ENCODE measurements around the gene UQCC2. TPM values are rescaled to one million over a fixed set of nuclear protein-coding genes. Genes with fewer than 3 reads are reported as not detected.

UQCC2 gene
- total RNA-seq, 1 donor: 2.4 TPM

- Histone ChIP-seq H3K27me3 (ENCODE audit: insufficient read depth, low read length) (no peaks in the 10 kb centered on the region), H3K4me1 (ENCODE audit: insufficient read depth, low read length) (no peaks in the 10 kb centered on the region), H3K9me3 (ENCODE audit: low read depth, low read length) (no peaks in the 10 kb centered on the region), H3K4me3 (ENCODE audit: low read length) (no peak overlapping the region)
Observed at GRCh38 chr6:33733709-33734007, 22.2 kb upstream of the UQCC2 start.

DNA sequence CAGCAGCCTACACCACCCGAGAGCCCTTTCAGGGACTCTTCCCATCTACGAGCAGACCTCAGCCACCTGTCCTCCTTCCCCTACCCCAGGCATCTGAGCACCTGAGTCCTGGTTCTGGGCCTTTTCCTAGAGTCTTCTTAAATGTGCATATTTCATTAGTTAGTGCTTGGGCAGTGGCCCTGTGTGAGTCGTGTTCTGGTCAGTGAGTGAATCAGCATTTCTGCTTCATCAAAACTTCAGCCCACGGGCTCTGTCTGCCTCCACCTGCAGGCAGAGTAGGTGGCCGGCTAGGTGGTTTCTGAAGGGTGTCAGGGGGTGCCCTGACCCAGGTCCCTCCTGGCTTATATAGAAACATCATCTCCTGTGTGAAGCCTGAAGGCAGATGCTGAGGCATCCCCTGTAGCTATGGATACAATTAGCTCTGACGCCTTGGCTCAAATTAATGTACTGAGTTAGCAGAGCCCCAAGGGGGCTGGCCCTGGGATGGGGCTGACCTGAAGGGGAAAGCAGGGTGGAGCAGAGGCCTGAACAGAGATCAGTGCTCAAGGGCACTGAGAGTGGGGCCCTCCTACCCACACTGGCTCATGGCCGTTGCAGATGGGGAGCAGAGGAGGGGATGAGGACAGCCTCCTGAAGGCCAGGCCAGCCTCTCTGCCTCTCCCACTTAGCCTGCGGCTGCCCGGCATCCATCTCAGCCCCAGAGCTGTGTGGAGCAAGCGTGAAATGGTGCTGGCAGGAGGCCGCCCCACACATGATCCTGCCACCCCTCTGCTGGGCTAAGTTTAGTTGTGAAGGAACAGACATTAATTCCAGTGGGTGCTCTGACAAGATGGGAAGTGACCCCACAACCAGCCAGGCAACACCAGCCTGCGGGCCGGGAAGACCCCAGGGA, 21.6 kb upstream of the UQCC2 start:
- no peak overlapping the region for H3K4me3 ChIP-seq (ENCODE audit: low read length)
- H3K27me3 ChIP-seq (ENCODE audit: insufficient read depth, low read length): no peaks in the 10 kb centered on the region
- no peaks in the 10 kb centered on the region for H3K9me3 ChIP-seq (ENCODE audit: low read depth, low read length)
- H3K4me1 ChIP-seq (ENCODE audit: insufficient read depth, low read length): no peaks in the 10 kb centered on the region

- H3K27me3 ChIP-seq (ENCODE audit: insufficient read depth, low read length): no peaks in the 10 kb centered on the region
- H3K9me3 ChIP-seq (ENCODE audit: low read depth, low read length): no peaks in the 10 kb centered on the region
- no peaks in the 10 kb centered on the region for H3K4me1 ChIP-seq (ENCODE audit: insufficient read depth, low read length)
- H3K4me3 ChIP-seq (ENCODE audit: low read length): no peak overlapping the region
Observed at GRCh38 chr6:33732385-33732784, 20.9 kb upstream of the UQCC2 start.

GRCh38 chr6:33731751-33732282, 20.3 kb upstream of the UQCC2 start:
- no peaks in the 10 kb centered on the region for H3K27me3 ChIP-seq (ENCODE audit: insufficient read depth, low read length)
- no peaks in the 10 kb centered on the region for H3K9me3 ChIP-seq (ENCODE audit: low read depth, low read length)
- H3K4me3 ChIP-seq (ENCODE audit: low read length): no peak overlapping the region
- no peaks in the 10 kb centered on the region for H3K4me1 ChIP-seq (ENCODE audit: insufficient read depth, low read length)

DNA sequence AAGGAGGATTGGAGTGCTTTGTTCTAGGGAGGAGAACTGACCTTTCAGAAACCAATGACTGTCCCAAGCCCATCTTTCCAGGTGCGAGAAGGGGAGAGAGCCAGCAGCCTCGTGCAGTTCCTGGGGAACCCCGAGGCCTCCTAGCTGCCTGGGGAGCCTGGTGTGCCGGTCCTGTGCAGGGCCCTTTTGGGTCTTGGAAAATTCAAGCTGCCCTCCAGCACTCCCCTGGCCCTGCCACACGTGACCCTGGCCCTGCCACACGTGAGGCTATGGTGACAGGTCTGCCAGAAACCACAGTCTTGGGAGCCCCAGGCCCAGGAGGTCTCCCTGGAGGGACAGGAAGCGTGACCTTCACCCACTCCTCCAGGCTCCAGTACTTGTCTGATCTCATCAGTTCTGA, 19.5 kb upstream of the UQCC2 start:
- H3K4me1 ChIP-seq (ENCODE audit: insufficient read depth, low read length): no peaks in the 10 kb centered on the region
- H3K9me3 ChIP-seq (ENCODE audit: low read depth, low read length): no peaks in the 10 kb centered on the region
- H3K27me3 ChIP-seq (ENCODE audit: insufficient read depth, low read length): no peaks in the 10 kb centered on the region
- H3K4me3 ChIP-seq (ENCODE audit: low read length): no peak overlapping the region

DNA sequence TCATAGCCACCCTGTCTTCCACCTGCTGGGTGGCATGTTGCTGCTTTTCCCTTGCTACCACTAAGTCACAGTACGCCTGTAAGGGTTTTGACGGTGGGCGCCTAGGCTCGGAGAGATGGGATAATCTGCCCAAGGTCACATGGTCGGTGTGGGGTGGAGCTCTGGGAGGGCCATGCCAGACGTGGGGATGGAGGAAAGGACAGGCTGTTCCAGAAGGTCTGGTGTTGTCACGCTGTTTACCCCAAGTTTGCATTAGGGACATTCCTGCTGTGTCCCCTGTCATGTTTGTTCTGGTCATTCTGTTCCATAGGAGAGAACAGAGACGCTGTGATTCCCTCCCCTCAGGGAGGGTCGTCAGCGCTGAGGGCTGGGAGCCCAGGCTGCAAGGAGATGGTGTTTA, 19.1 kb upstream of the UQCC2 start:
- no peak overlapping the region for H3K4me3 ChIP-seq (ENCODE audit: low read length)
- H3K4me1 ChIP-seq (ENCODE audit: insufficient read depth, low read length): no peaks in the 10 kb centered on the region
- H3K27me3 ChIP-seq (ENCODE audit: insufficient read depth, low read length): no peaks in the 10 kb centered on the region
- H3K9me3 ChIP-seq (ENCODE audit: low read depth, low read length): no peaks in the 10 kb centered on the region

DNA sequence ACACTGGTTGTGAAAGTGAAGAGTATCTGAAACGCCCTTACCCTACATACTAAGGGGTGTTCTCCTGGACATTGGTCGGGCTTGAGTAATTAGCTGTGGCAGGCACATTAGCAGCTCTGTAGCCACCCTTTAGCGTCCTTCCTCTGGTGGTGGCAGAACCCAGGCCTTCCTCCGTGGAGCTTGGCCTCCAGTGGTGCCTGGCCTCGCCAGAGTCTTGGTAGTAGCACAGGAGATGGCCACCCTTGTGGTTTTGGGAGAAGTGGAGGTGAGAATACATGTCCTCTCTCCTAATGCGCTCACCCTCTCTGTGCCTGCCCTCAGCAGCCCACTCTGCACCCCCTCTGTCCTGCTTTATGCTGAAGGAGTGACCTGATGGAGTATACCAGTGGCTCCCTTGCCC, 17.6 kb upstream of the UQCC2 start:
- no peak overlapping the region for H3K4me3 ChIP-seq (ENCODE audit: low read length)
- H3K27me3 ChIP-seq (ENCODE audit: insufficient read depth, low read length): no peaks in the 10 kb centered on the region
- H3K9me3 ChIP-seq (ENCODE audit: low read depth, low read length): no peaks in the 10 kb centered on the region
- no peaks in the 10 kb centered on the region for H3K4me1 ChIP-seq (ENCODE audit: insufficient read depth, low read length)

DNA sequence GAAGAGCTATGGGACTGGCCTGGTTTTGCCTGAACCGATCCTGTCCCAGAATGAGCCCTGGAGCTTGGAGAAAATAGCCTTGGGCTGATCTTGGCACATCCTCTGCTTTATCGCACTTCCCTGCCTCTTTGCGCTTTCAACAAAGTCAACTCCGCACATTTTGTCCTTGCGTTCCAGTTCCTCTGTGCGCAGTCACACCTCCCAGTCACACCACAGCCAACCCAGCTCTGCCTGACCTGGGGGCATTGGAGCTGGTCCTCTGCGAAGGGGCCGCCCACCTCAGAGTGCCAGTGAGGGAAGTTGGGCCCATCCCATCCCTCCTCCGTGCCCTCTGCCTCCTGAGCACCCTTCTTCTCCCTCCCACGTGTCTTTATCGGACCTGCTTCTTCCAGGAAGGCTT, 16.9 kb upstream of the UQCC2 start:
- Histone ChIP-seq H3K27me3 (ENCODE audit: insufficient read depth, low read length) (no peaks in the 10 kb centered on the region), H3K4me1 (ENCODE audit: insufficient read depth, low read length) (no peaks in the 10 kb centered on the region), H3K9me3 (ENCODE audit: low read depth, low read length) (no peaks in the 10 kb centered on the region), H3K4me3 (ENCODE audit: low read length) (no peak overlapping the region)

- Histone ChIP-seq H3K27me3 (ENCODE audit: insufficient read depth, low read length) (no peaks in the 10 kb centered on the region), H3K9me3 (ENCODE audit: low read depth, low read length) (no peaks in the 10 kb centered on the region), H3K4me1 (ENCODE audit: insufficient read depth, low read length) (no peaks in the 10 kb centered on the region), H3K4me3 (ENCODE audit: low read length) (no peak overlapping the region)
Observed at GRCh38 chr6:33727932-33728331, 16.4 kb upstream of the UQCC2 start.

DNA sequence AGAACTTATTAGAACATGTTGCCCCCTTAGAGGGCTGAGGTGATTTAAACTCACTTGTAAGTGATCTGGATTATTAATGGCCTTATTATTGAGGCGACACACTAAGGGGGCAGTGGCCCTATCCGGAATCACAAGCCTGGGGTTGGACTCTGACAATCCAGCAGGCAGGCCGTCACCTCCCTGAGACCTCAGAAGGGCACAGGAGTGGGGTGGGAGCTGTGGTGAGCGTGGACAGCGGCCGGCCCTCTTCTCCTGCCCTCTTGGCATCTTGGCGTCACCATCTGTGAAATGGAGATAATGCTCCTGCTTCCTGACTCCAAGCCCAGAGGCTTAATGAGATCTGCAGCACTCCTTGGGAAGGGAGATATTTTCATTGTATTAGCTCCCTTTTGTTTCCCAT, 15.6 kb upstream of the UQCC2 start:
- no peaks in the 10 kb centered on the region for H3K9me3 ChIP-seq (ENCODE audit: low read depth, low read length)
- H3K4me1 ChIP-seq (ENCODE audit: insufficient read depth, low read length): no peaks in the 10 kb centered on the region
- no peak overlapping the region for H3K4me3 ChIP-seq (ENCODE audit: low read length)
- H3K27me3 ChIP-seq (ENCODE audit: insufficient read depth, low read length): no peaks in the 10 kb centered on the region

DNA sequence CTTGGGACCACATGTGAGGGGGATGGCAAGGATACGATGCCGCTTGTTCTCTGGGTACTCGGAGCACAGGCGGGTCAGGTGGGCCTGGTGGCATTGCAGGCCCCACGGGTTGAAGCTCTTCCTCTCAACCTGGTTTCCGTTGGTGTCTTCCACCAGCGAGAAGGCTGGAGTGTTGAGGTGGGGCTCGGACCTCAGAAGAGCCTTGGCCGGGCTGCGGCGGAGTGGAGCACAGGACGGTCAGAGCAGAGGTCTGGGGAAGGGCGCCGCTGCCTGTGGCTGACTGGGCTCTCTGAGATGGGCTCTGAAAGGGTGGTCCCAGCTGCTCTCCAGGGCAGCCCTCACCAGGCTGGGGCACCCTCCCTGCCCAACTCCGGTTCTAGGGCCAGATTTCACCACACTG, 15.2 kb upstream of the UQCC2 start:
- no peaks in the 10 kb centered on the region for H3K9me3 ChIP-seq (ENCODE audit: low read depth, low read length)
- no peaks in the 10 kb centered on the region for H3K27me3 ChIP-seq (ENCODE audit: insufficient read depth, low read length)
- no peak overlapping the region for H3K4me3 ChIP-seq (ENCODE audit: low read length)
- H3K4me1 ChIP-seq (ENCODE audit: insufficient read depth, low read length): no peaks in the 10 kb centered on the region

- Histone ChIP-seq H3K4me1 (ENCODE audit: insufficient read depth, low read length) (no peaks in the 10 kb centered on the region), H3K4me3 (ENCODE audit: low read length) (no peak overlapping the region), H3K9me3 (ENCODE audit: low read depth, low read length) (no peaks in the 10 kb centered on the region), H3K27me3 (ENCODE audit: insufficient read depth, low read length) (no peaks in the 10 kb centered on the region)
Observed at GRCh38 chr6:33725891-33726673, 14.6 kb upstream of the UQCC2 start.

DNA sequence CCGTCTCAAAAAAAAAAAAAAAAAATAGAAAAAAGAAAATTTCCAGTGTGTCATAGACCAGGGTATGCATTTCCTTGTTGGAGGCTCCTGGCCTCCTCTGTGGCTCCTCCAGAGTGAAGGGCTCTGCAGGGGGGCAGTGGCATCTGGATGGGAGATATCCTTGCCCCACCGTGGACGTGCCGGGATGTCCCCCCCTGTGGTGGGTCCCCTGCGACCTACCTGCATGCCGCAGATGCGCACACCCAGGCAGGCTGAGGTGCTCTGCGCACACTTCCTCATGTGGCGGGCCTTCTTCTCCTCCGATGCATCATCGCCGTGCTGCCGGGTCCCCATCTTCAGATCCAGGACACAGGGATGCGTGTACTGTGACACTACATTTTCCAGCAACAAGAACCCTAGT, 13.7 kb upstream of the UQCC2 start:
- Histone ChIP-seq H3K9me3 (ENCODE audit: low read depth, low read length) (no peaks in the 10 kb centered on the region), H3K4me1 (ENCODE audit: insufficient read depth, low read length) (no peaks in the 10 kb centered on the region), H3K27me3 (ENCODE audit: insufficient read depth, low read length) (no peaks in the 10 kb centered on the region), H3K4me3 (ENCODE audit: low read length) (no peak overlapping the region)

DNA sequence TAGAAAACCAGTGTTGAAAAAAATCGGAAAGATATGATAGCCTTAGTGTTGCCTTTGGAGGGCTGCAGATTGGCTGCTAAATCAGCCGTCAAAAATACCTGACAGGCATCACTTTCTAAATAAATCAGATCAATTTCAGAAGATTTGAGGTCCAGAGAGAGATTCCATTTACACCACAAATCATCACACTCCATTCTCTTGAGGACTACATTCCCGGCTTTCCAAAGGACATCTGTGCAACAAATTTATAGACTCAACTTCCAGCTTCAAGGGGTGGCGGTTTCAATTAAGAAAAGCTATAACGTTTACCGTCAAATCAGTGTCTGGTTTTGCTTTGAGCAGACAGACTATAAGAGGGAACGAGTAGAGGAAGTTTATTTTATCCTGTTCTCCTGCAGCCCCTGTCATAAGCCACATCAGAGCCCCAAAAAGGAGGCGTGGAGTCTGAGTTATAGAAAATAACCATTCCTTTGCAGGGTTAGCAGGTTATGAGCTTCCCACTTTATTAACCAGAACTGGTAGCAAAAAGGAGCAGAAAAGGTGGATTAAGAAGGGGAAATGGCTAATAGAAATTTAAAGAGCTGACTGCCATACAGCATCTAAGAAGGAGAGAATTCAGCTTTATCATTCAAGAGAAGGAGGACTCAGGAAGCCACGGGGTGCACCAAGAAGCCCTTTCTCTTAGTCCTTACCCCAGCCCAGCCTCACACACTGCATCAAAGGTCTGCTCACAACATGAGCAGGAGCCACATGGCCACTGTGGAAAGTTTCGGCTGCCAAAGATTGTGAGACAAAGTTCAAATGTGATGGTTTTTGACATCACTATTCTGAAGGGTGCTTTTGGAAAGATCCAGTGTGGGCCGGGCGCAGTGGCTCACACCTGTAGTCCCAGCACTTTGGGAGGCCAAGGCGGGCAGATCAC, 12.9 kb upstream of the UQCC2 start:
- H3K4me3 ChIP-seq (ENCODE audit: low read length): no peak overlapping the region
- H3K27me3 ChIP-seq (ENCODE audit: insufficient read depth, low read length): no peaks in the 10 kb centered on the region
- no peaks in the 10 kb centered on the region for H3K9me3 ChIP-seq (ENCODE audit: low read depth, low read length)
- H3K4me1 ChIP-seq (ENCODE audit: insufficient read depth, low read length): no peaks in the 10 kb centered on the region

All from mononuclear cell (primary cell).